Endothelial cell of umbilical vein (primary cell): ENCODE measurements around the gene RINT1. TPM values are rescaled to one million over a fixed set of nuclear protein-coding genes. Genes with fewer than 3 reads are reported as not detected.

ENCODE experiments used
- BruUV-seq: library from RNA; stranded (reverse); fragments of 400-500 nt; replicated peaks from 2 replicates; lab custom pipeline; 2021; lab: Mats Ljungman, UMichigan
- CTCF ChIA-PET: fragments of 300-600, 350-600 bp; sonication (Branson Sonifier 250); formaldehyde crosslinking; loops from one replicate; lab custom pipeline; 2021; ENCODE audit warnings: antibody characterized with exemption, inconsistent platforms; lab: Charles Lee
- POLR2A ChIA-PET: fragments of 300-600, 350-600 bp; sonication (Branson Sonifier 250); formaldehyde crosslinking; loops from one replicate; lab custom pipeline; 2021; ENCODE audit warnings: antibody characterized with exemption, inconsistent platforms; lab: Charles Lee
- DNase-seq: peaks from one replicate; pipeline ENCODE4 v3.0.0-alpha.2; 2011; ENCODE audit warnings: low read depth, low spot score
- FAIRE-seq: peaks from 2 replicates; lab custom pipeline; 2011; peaks lifted over from hg19 to GRCh38; lab: Jason Lieb, UNC
- H2AFZ ChIP-seq: 2 replicates; pipeline ENCODE4 v1.6.0; 2012; ENCODE audit warnings: low read depth, low read length, control low read depth, inconsistent platforms
- H3K27ac ChIP-seq: 2 replicates; pipeline ENCODE4 v1.5.1; 2011; ENCODE audit warnings: low read depth, mild to moderate bottlenecking, control low read depth, low read length, moderate library complexity; ENCODE audit not compliant: insufficient read depth
- H3K27me3 ChIP-seq, 2 experiments: 2 replicates each; pipeline versions ENCODE4 v1.6.0 to v1.6.1; 2011; ENCODE audit warnings: low read length in 2 of 2, mixed read lengths in 1 of 2; ENCODE audit not compliant: control insufficient read depth in 2 of 2, insufficient read depth in 2 of 2
- H3K36me3 ChIP-seq, 2 experiments: 2 replicates in 1 of 2; 3 replicates in 1 of 2; pipeline ENCODE4 v1.5.1; 2011; ENCODE audit warnings: low read length in 2 of 2, mild to moderate bottlenecking in 1 of 2, moderate library complexity in 1 of 2; ENCODE audit not compliant: control insufficient read depth in 2 of 2, insufficient read depth in 2 of 2; ENCODE audit errors: extremely low read depth in 1 of 2
- H3K4me1 ChIP-seq: 3 replicates; pipeline ENCODE4 v1.5.1; 2011; ENCODE audit warnings: mild to moderate bottlenecking, low read length; ENCODE audit not compliant: control insufficient read depth, insufficient read depth; ENCODE audit errors: extremely low read depth
- H3K4me2 ChIP-seq: 2 replicates; pipeline ENCODE4 v1.6.1; 2011; ENCODE audit warnings: low read length, control low read depth, mixed read lengths; ENCODE audit not compliant: insufficient read depth
- H3K4me3 ChIP-seq, 3 experiments: fragments of 200-600 bp in 1 of 3; sonication (generic), shearing (Covaris generic) in 1 of 3; replicated peaks in 1 of 3; 2 replicates each; pipeline ENCODE4 v1.5.1; 2011 to 2016; ENCODE audit warnings: control low read depth in 3 of 3, low read length in 3 of 3, mild to moderate bottlenecking in 2 of 3, inconsistent platforms in 1 of 3, low read depth in 1 of 3, moderate library complexity in 1 of 3; ENCODE audit not compliant: insufficient read depth in 1 of 3
- H3K79me2 ChIP-seq: 2 replicates; pipeline ENCODE4 v1.6.0; 2012; ENCODE audit warnings: low read length, inconsistent platforms; ENCODE audit not compliant: control insufficient read depth, insufficient read depth
- H3K9ac ChIP-seq: replicated peaks from 2 replicates; pipeline ENCODE3; 2011; ENCODE audit warnings: low read length, control low read depth; ENCODE audit not compliant: insufficient read depth; ENCODE audit errors: extremely low read depth
- H3K9me1 ChIP-seq: replicated peaks from 3 replicates; pipeline ENCODE4 v1.6.0; 2011; ENCODE audit warnings: mild to moderate bottlenecking, low read length; ENCODE audit not compliant: control insufficient read depth, insufficient read depth; ENCODE audit errors: extremely low read depth
- H3K9me3 ChIP-seq: replicated peaks from 2 replicates; pipeline ENCODE4 v1.5.1; 2012; ENCODE audit warnings: low read length, inconsistent platforms; ENCODE audit not compliant: control insufficient read depth, insufficient read depth
- H4K20me1 ChIP-seq: replicated peaks from 2 replicates; pipeline ENCODE3; 2011; ENCODE audit warnings: mild to moderate bottlenecking, low read length; ENCODE audit not compliant: control insufficient read depth, insufficient read depth; ENCODE audit errors: extremely low read depth
- EZH2 ChIP-seq: IDR thresholded peaks from 2 replicates; pipeline ENCODE4 v1.6.1; 2012; ENCODE audit warnings: borderline replicate concordance, low read depth, mild to moderate bottlenecking, moderate library complexity, low read length, inconsistent platforms; ENCODE audit not compliant: severe bottlenecking
- FOS ChIP-seq: IDR thresholded peaks from 2 replicates; pipeline ENCODE4 v1.6.1; 2011; ENCODE audit warnings: mild to moderate bottlenecking, low read length, moderate library complexity, borderline replicate concordance; ENCODE audit not compliant: insufficient read depth
- GATA2 ChIP-seq: IDR thresholded peaks from 2 replicates; pipeline ENCODE4 v1.7.0; 2011; ENCODE audit warnings: low read depth, mild to moderate bottlenecking, moderate library complexity, mixed read lengths, low read length; ENCODE audit not compliant: insufficient read length, insufficient read depth
- JUN ChIP-seq: IDR thresholded peaks from 2 replicates; pipeline ENCODE4 v1.6.1; 2011; ENCODE audit warnings: borderline replicate concordance, low read depth; ENCODE audit not compliant: insufficient read length, insufficient read depth
- MAX ChIP-seq: IDR thresholded peaks from 2 replicates; pipeline ENCODE4 v1.6.1; 2011; ENCODE audit not compliant: insufficient read depth, insufficient read length
- MYC ChIP-seq: IDR thresholded peaks from one replicate; pipeline ENCODE4 v1.6.1; 2011; ENCODE audit warnings: mild to moderate bottlenecking, low read depth, low read length
- POLR2A ChIP-seq: IDR thresholded peaks from 2 replicates; pipeline ENCODE4 v1.6.1; 2012; ENCODE audit warnings: low read depth, mild to moderate bottlenecking, control low read depth, low read length
- dilution Hi-C: fragments of 300-500 bp; cut with MboI; formaldehyde crosslinking; loops from one replicate; pipeline ENCODE4 v1.15.0; 2019; ENCODE audit warnings: low sequenced_read_pairs; ENCODE audit not compliant: extremely low pct_ligation_motif_present
- intact Hi-C: fragments of 100-400 bp; cut with micrococcal nuclease; formaldehyde crosslinking; loops from one replicate; pipeline ENCODE4 v1.10.0; 2022
- polyA plus RNA-seq, 4 experiments: library from polyadenylated mRNA; depleted of rRNA in 3 of 4; stranded (reverse) in 3 of 4; unstranded in 1 of 4; fragments of >200 nt; gene quantifications; 2 replicates each; pipeline versions ENCODE4 v1.2.1 to v1.2.3, GENCODE V29; 2011 to 2012; ENCODE audit warnings: missing spikeins in 1 of 4
- total RNA-seq: library from RNA; stranded (reverse); gene quantifications from 2 replicates; pipeline ENCODE4 v1.2.3, GENCODE V29; 2021

The RINT1 gene
- total and polyA plus RNA-seq, 2 donors (not counting 3 experiments of a cell fraction or from before 2014, with no cell fraction given) = 10.8 to 23.4 TPM

- no peak for TF ChIP-seq FOS
- TF ChIP-seq MYC = no peak
- TF ChIP-seq POLR2A = no peak
- TF ChIP-seq GATA2 = no peak
- TF ChIP-seq JUN = no peak
- no peak for TF ChIP-seq MAX
- no peak for TF ChIP-seq EZH2
- Histone ChIP-seq H3K36me3 (peaks cover 3 to 17% of the 10 kb centered on the region in 2 experiments), H3K9me3 (no peaks in the 10 kb centered on the region), H2AFZ (no peak overlapping the region), H4K20me1 (no peaks in the 10 kb centered on the region), H3K4me3 (no peak overlapping the region), H3K4me1 (no peaks in the 10 kb centered on the region), H3K4me2 (no peak overlapping the region), H3K79me2 (no peaks in the 10 kb centered on the region), H3K27me3 (no peaks in the 10 kb centered on the region), H3K9me1 (no peaks in the 10 kb centered on the region), H3K9ac (no peak overlapping the region), H3K27ac (no peak overlapping the region)
- dilution Hi-C loops (no loop called here), intact Hi-C loops (no loop called here)
- DNase-seq = peak; percentile 19
- FAIRE-seq = no peak
- ChIA-PET CTCF (interaction anchor here (1.0 to 1.4 kb wide), 2 partner anchors 9 to 203 kb away, joined by 3 read pairs; no protein-coding TSS in a partner anchor), POLR2A (no interaction called here)
- BruUV-seq = no TSS peak
These were observed 35.0 kb downstream of the RINT1 start for GRCh38 chr7:105567024-105567423.

GRCh38 chr7:105567821-105568220 lies 35.8 kb downstream of the RINT1 start:
- TF ChIP-seq JUN (no peak), MYC (no peak), FOS (no peak), POLR2A (no peak), MAX (no peak)
- Histone ChIP-seq H3K27me3 (no peaks in the 10 kb centered on the region), H3K4me2 (no peak overlapping the region), H3K9me1 (no peaks in the 10 kb centered on the region), H3K27ac (no peak overlapping the region), H4K20me1 (no peaks in the 10 kb centered on the region), H3K4me1 (no peaks in the 10 kb centered on the region), H3K79me2 (no peaks in the 10 kb centered on the region), H3K4me3 (no peak overlapping the region), H3K9ac (no peak overlapping the region), H2AFZ (no peak overlapping the region), H3K36me3 (peaks cover 3 to 17% of the 10 kb centered on the region in 2 experiments), H3K9me3 (no peaks in the 10 kb centered on the region)
- FAIRE-seq (no peak), DNase-seq (no peak)
- ChIA-PET CTCF (interaction anchor here (1.4 to 1.6 kb wide), 2 partner anchors 10 to 22 kb away, joined by 3 to 4 read pairs; no protein-coding TSS in a partner anchor), POLR2A (no interaction called here)
- BruUV-seq = no TSS peak
- intact Hi-C loops = no loop called here
- dilution Hi-C loops = no loop called here
